Measurements from ENCODE around the gene TRMT1L.

The TRMT1L gene

GRCh38 chr1:185069202-185069772 lies 87.5 kb downstream of the TRMT1L start:
- Histone ChIP-seq H3K27me3 (ENCODE audit: insufficient read depth, low read length) (no peaks in the 10 kb centered on the region), H2AFZ (ENCODE audit: insufficient read depth, low read length, poor library complexity) (no peak overlapping the region), H3K4ac (ENCODE audit: low read depth, low read length) (no peak overlapping the region), H2BK120ac (ENCODE audit: insufficient read depth, low read length, poor library complexity) (no peak overlapping the region), H3K79me2 (ENCODE audit: control insufficient read depth, insufficient read depth, low read length, poor library complexity) (peaks cover 2% of the 10 kb centered on the region), H4K8ac (ENCODE audit: low read depth, low read length) (no peak overlapping the region), H2AK5ac (ENCODE audit: low read length) (no peak overlapping the region), H4K12ac (ENCODE audit: low read depth, low read length) (no peak overlapping the region), H3K18ac (ENCODE audit: low read length) (no peak overlapping the region), H3K9ac (ENCODE audit: low read length) (no peak overlapping the region), H3K27ac (ENCODE audit: low read depth, low read length) (no peak overlapping the region), H3K79me1 (ENCODE audit: low read length) (no peaks in the 10 kb centered on the region), H3K36me3 (ENCODE audit: control insufficient read depth in 1 of 2, insufficient read depth in 2 of 2, low read length in 2 of 2) (peaks cover 0 to 6% of the 10 kb centered on the region in 2 experiments), H3K4me2 (ENCODE audit: low read length) (no peak overlapping the region), H4K91ac (ENCODE audit: low read depth, low read length) (no peak overlapping the region), H3K4me1 (ENCODE audit: control insufficient read depth in 1 of 2, insufficient read depth in 2 of 2, low read length in 2 of 2) (no peaks in the 10 kb centered on the region), H2BK12ac (ENCODE audit: low read length) (no peak overlapping the region), H3K23ac (ENCODE audit: low read length) (no peak overlapping the region), H3K4me3 (ENCODE audit: low read depth, low read length) (no peak overlapping the region), H2BK5ac (ENCODE audit: low read depth, low read length, poor library complexity) (no peak overlapping the region), H3K14ac (ENCODE audit: low read length) (no peak overlapping the region), H3K9me3 (ENCODE audit: insufficient read depth, low read depth, low read length) (no peaks in the 10 kb centered on the region)
- DNase-seq, result no peak
- WGBS (ENCODE audit: extremely low coverage, insufficient coverage, insufficient read length), result no CpG with 5 or more reads among the region's 4 CpGs

- no peak overlapping the region for H3K23ac ChIP-seq (ENCODE audit: low read length)
- peaks cover 0 to 6% of the 10 kb centered on the region in 2 experiments for H3K36me3 ChIP-seq (ENCODE audit: control insufficient read depth in 1 of 2, insufficient read depth in 2 of 2, low read length in 2 of 2)
- H2AK5ac ChIP-seq (ENCODE audit: low read length), result no peak overlapping the region
- no peak overlapping the region for H2BK5ac ChIP-seq (ENCODE audit: low read depth, low read length, poor library complexity)
- H3K14ac ChIP-seq (ENCODE audit: low read length), result no peak overlapping the region
- no peaks in the 10 kb centered on the region for H3K9me3 ChIP-seq (ENCODE audit: insufficient read depth, low read depth, low read length)
- H3K4me1 ChIP-seq (ENCODE audit: control insufficient read depth in 1 of 2, insufficient read depth in 2 of 2, low read length in 2 of 2), result no peaks in the 10 kb centered on the region
- no peak overlapping the region for H4K8ac ChIP-seq (ENCODE audit: low read depth, low read length)
- no peak overlapping the region for H2AFZ ChIP-seq (ENCODE audit: insufficient read depth, low read length, poor library complexity)
- peak overlapping the region; percentile 83 for H3K4ac ChIP-seq (ENCODE audit: low read depth, low read length)
- peaks cover 4% of the 10 kb centered on the region for H3K79me2 ChIP-seq (ENCODE audit: control insufficient read depth, insufficient read depth, low read length, poor library complexity)
- H3K18ac ChIP-seq (ENCODE audit: low read length), result no peak overlapping the region
- no peak overlapping the region for H3K9ac ChIP-seq (ENCODE audit: low read length)
- H4K12ac ChIP-seq (ENCODE audit: low read depth, low read length), result no peak overlapping the region
- DNase-seq, result no peak
- H3K79me1 ChIP-seq (ENCODE audit: low read length), result no peaks in the 10 kb centered on the region
- H3K27ac ChIP-seq (ENCODE audit: low read depth, low read length), result no peak overlapping the region
- H2BK12ac ChIP-seq (ENCODE audit: low read length), result no peak overlapping the region
- no peaks in the 10 kb centered on the region for H3K27me3 ChIP-seq (ENCODE audit: insufficient read depth, low read length)
- H2BK120ac ChIP-seq (ENCODE audit: insufficient read depth, low read length, poor library complexity), result no peak overlapping the region
- no peak overlapping the region for H3K4me3 ChIP-seq (ENCODE audit: low read depth, low read length)
- no peak overlapping the region for H3K4me2 ChIP-seq (ENCODE audit: low read length)
- H4K91ac ChIP-seq (ENCODE audit: low read depth, low read length), result no peak overlapping the region
These were observed 88.4 kb downstream of the TRMT1L start for GRCh38 chr1:185068341-185068740.
